Adrenal gland (tissue), 12 donors: ENCODE results near the gene NUP188. TPM values are rescaled to one million over a fixed set of nuclear protein-coding genes. Genes with fewer than 3 reads are reported as not detected.
A peak's percentile ranks its signal among the peaks of the same experiment; 100 is the strongest.

Experiments
- DNase-seq, 7 donors: peaks; one replicate each; pipeline ENCODE4 v3.0.0-alpha.2; 2019 to 2020
- H3K27ac ChIP-seq, 5 donors: fragments of 200-600 bp; sonication (generic) in 4 of 5; 1 replicate in 3 of 5; 2 replicates in 2 of 5; pipeline versions ENCODE4 v1.5.1 to v1.8.0; 2016 to 2020; ENCODE audit warnings: mild to moderate bottlenecking in 1 of 5
- H3K27me3 ChIP-seq: fragments of 200-600 bp; 2 replicates; pipeline ENCODE4 v1.8.0; 2021
- H3K36me3 ChIP-seq, 2 donors: fragments of 200-600 bp; replicated peaks in 1 of 2; 1 replicate in 1 of 2; 2 replicates in 1 of 2; pipeline versions ENCODE4 v1.5.1 to v1.8.0; 2018 to 2022
- H3K4me1 ChIP-seq, 2 donors: fragments of 200-600 bp; replicated peaks in 1 of 2; 1 replicate in 1 of 2; 2 replicates in 1 of 2; pipeline versions ENCODE4 v1.5.1 to v1.8.0; 2018 to 2021
- H3K4me3 ChIP-seq, 4 donors: fragments of 200-600 bp; sonication (generic) in 3 of 4; one replicate each; pipeline ENCODE4 v1.5.1; 2016 to 2018
- H3K9me3 ChIP-seq, 3 donors: fragments of 200-600 bp; sonication (generic) in 1 of 3; replicated peaks in 1 of 3; 1 replicate in 2 of 3; 2 replicates in 1 of 3; pipeline versions ENCODE4 v1.5.1 to v1.8.0; 2016 to 2021
- POLR2A ChIP-seq, 2 donors: fragments of 450-650 bp; IDR thresholded peaks; one replicate each; pipeline ENCODE4 v1.6.1; 2017; ENCODE audit warnings: antibody characterized with exemption in 2 of 2, mild to moderate bottlenecking in 2 of 2, moderate library complexity in 1 of 2
- WGBS, 4 donors: extraction: QIAGEN DNeasy Blood & Tissue Kit in 2 of 4; methylation state at CpG; one replicate each; pipeline versions ENCODE4 v1.1.5 to v1.1.7; 2013 to 2017; 5-methylcytosine and 5-hydroxymethylcytosine counted together
- intact Hi-C, 2 donors: fragments of 100-400 bp; cut with DNase I; formaldehyde crosslinking; loops; one replicate each; pipeline versions ENCODE4 v1.14.1 to v1.15.0; 2022 to 2023
- polyA plus RNA-seq, 3 donors: library from polyadenylated mRNA; stranded (reverse); fragments of 200-250 nt in 2 of 3; fragments of 350-450 nt in 1 of 3; fragmentation: Illumina TruSeq in 1 of 3; extraction: RNeasy Lipid Tissue Mini Kit (QIAGEN cat#74804) in 1 of 3; gene quantifications; one replicate each; pipeline ENCODE4 v1.2.3, GENCODE V29; 2013 to 2014
- total RNA-seq, 9 donors: library from RNA; depleted of rRNA in 4 of 9; stranded (reverse); fragments of >200 nt in 4 of 9; fragments of 120-200 nt in 1 of 9; fragmentation: NEBNext Ultra II Directional in 1 of 9; extraction: Animal tissue kit (Norgen Biotek cat#: 25700) in 1 of 9; gene quantifications; one replicate each; pipeline versions ENCODE4 v1.1.0 to v1.2.4, GENCODE V29; 2013 to 2023
- TF ChIP-seq, protein P1 (sequence below), 6 experiments: fragments of 450-650 bp in 4 of 6; fragments of 200-600 bp in 2 of 6; sonication (generic) in 1 of 6; IDR thresholded peaks; 1 replicate in 5 of 6; 2 replicates in 1 of 6; pipeline versions ENCODE4 v1.5.1 to v1.8.0; 2016 to 2021; ENCODE audit warnings: antibody characterized with exemption in 6 of 6, mild to moderate bottlenecking in 2 of 6, moderate library complexity in 1 of 6
- donor health status: healthy with polysubstance abuse.
- donor health status: Bipolar disorder and iron deficiency.
- donor health status: DM: yes; HTN: yes; CAD: no.
- donor health status: DM: no; HTN: no; CAD: no.
- donor health status: DM: no; HTN: no; CAD: no.
- donor health status: DM: yes; HTN: yes; CAD: no.

The NUP188 gene
- total and polyA plus RNA-seq, 12 donors: 20.2 to 122 (median 31.8) TPM

DNA sequence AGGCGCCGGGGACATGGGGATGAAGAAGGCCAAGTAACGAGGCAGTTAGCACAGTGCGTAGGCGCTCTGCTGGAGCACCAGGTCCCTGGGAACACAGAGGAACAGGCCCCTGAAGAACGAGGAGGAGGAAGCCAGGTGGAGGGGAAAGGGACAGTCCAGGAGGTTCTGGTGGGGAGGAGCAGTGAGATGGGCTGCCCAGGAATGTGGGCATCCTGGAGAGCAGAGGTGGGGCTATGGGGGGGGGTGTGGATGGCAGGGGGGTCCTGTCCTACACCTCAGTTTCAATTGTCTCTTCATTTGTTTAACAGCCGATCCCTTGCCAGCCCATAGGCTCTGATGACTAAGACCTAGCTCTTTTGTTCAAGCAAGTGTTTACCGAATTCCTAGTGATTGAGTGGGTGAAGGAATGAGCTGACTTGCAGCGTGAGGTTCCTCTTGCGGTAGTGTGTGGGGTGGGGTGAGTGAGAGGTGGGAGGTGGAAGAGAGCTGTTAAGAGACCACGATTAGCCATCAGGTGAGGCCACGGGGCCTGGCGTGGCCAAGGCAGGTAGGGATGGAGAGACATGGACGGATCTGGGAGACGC is 35.1 kb upstream of the NUP188 start:
- no peak for DNase-seq
- no peaks in the 10 kb centered on the region for H3K9me3 ChIP-seq
- H3K4me3 ChIP-seq: no peak overlapping the region
- WGBS, 4 donors: 86 to 90% (median 88%) methylated on average over 15 of the region's 15 CpGs
- TF ChIP-seq, protein P1, sequence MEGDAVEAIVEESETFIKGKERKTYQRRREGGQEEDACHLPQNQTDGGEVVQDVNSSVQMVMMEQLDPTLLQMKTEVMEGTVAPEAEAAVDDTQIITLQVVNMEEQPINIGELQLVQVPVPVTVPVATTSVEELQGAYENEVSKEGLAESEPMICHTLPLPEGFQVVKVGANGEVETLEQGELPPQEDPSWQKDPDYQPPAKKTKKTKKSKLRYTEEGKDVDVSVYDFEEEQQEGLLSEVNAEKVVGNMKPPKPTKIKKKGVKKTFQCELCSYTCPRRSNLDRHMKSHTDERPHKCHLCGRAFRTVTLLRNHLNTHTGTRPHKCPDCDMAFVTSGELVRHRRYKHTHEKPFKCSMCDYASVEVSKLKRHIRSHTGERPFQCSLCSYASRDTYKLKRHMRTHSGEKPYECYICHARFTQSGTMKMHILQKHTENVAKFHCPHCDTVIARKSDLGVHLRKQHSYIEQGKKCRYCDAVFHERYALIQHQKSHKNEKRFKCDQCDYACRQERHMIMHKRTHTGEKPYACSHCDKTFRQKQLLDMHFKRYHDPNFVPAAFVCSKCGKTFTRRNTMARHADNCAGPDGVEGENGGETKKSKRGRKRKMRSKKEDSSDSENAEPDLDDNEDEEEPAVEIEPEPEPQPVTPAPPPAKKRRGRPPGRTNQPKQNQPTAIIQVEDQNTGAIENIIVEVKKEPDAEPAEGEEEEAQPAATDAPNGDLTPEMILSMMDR (IDR thresholded peaks at IDR 0.05): no peak
- no peak for TF ChIP-seq POLR2A (IDR thresholded peaks at IDR 0.05)
- peaks cover 0 to 33% of the 10 kb centered on the region in 2 donors for H3K36me3 ChIP-seq
- intact Hi-C loops: no loop called here
- H3K27me3 ChIP-seq: no peaks in the 10 kb centered on the region
- H3K27ac ChIP-seq: peak overlapping the region in 2 of 5 donors; percentile 48 to 55
- peaks cover 25 to 43% of the 10 kb centered on the region in 2 donors for H3K4me1 ChIP-seq

DNA sequence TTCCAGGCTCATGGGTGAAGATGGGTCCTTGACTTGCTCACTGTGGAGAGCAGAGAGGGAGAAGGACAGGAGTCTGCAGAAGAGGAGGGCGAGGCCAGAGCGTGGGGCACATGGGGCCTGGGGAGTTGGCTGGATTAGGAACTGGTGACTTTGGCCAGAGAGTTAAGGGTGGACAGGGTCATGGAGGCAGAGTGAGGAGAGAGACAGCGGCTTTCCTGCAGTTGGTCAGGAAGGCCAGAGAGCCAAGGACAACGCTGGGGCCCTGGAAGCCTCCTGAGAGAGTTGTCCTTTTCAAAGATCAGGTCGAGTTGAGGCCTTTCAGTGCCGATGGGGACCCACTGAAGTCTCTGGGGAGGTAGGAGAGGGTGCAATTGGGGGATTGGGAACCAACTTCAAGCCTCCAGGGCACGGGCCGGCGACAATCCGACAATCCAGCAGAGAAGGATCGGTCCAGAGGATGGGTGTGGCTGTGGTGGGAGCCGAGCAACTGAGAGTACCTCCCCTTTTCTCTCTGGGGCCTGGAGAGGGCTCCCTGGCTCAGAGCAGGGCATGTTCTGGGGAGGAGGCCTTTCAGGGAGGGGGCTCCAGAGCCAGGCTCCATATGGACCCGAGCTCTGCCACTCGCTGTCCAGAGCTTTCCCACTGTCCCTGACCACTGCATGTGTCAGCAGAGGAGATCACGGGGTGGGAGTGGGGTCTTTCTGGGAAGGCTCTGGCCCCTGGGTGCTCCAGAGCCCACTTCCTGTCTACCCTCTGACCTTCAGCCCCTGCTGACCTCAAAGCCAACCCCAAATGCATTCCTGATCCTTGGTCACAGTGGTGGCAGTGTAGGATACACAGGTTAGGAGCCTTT is 34.2 kb upstream of the NUP188 start:
- H3K9me3 ChIP-seq: no peaks in the 10 kb centered on the region
- intact Hi-C loops: no loop called here
- WGBS, 4 donors: 65 to 74% (median 67%) methylated on average over 14 to 15 of the region's 15 CpGs
- H3K4me1 ChIP-seq: peaks cover 25 to 44% of the 10 kb centered on the region in 2 donors
- H3K4me3 ChIP-seq: no peak overlapping the region
- TF ChIP-seq, protein P1 (IDR thresholded peaks at IDR 0.05): no peak
- TF ChIP-seq POLR2A (IDR thresholded peaks at IDR 0.05): no peak
- peak overlapping the region in 2 of 5 donors; percentile 45 to 48 for H3K27ac ChIP-seq
- no peaks in the 10 kb centered on the region for H3K27me3 ChIP-seq
- peaks cover 0 to 30% of the 10 kb centered on the region in 2 donors for H3K36me3 ChIP-seq
- DNase-seq: no peak

DNA sequence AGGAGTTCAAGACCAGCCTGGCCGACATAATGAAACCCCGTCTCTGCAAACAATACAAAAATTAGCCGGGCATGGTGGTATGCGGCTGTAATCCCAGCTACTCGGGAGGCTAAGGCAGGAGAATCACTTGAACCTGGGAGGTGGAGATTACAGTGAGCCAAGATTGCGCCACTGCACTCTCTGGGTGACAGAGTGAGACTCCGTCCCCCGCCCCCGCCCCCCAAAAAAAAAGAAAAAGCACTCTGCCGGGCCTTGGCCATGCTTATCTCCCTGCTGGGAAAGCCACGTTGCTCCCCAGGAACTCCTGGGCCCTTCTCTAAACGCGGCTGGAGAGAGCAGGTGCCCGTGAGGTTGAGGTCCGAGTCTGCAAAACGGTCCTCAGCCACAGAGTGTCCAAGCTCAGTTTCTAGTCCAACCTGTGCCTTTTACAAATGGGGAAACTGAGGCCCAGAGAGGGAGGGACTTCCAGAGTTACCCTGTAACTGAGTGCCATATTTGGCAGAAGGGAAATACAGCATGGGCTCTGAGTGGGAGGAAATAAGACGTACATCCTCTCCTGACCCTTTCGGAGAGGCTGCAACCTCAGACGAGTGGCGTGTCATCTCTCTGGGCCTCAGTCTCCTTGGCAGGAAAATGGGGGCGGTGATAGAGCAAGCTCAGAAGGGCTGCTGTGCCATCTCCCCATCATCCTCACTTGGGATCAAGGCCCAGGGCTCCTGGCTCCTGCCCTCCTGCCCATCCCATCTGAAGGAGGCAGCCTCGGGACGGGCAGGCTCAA is 33.3 kb upstream of the NUP188 start:
- H3K4me1 ChIP-seq: peaks cover 25 to 47% of the 10 kb centered on the region in 2 donors
- DNase-seq: no peak
- intact Hi-C loops: no loop called here
- no peak overlapping the region for H3K4me3 ChIP-seq
- peaks cover 0 to 20% of the 10 kb centered on the region in 2 donors for H3K36me3 ChIP-seq
- TF ChIP-seq, protein P1 (IDR thresholded peaks at IDR 0.05): no peak
- TF ChIP-seq POLR2A (IDR thresholded peaks at IDR 0.05): no peak
- peak overlapping the region in 1 of 5 donors; percentile 45 for H3K27ac ChIP-seq
- H3K27me3 ChIP-seq: no peaks in the 10 kb centered on the region
- no peaks in the 10 kb centered on the region for H3K9me3 ChIP-seq
- WGBS, 4 donors: 77 to 82% (median 80%) methylated on average over 17 to 23 of the region's 23 CpGs

DNA sequence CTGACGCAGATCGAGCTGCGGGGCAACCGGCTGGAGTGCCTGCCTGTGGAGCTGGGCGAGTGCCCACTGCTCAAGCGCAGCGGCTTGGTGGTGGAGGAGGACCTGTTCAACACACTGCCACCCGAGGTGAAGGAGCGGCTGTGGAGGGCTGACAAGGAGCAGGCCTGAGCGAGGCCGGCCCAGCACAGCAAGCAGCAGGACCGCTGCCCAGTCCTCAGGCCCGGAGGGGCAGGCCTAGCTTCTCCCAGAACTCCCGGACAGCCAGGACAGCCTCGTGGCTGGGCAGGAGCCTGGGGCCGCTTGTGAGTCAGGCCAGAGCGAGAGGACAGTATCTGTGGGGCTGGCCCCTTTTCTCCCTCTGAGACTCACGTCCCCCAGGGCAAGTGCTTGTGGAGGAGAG is 31.3 kb upstream of the NUP188 start:
- peak in 2 of 7 donors; percentile 39 to 44 for DNase-seq
- Histone ChIP-seq H3K27ac (peak overlapping the region in 4 of 5 donors; percentile 68 to 89 (median 80)), H3K9me3 (no peaks in the 10 kb centered on the region), H3K4me3 (no peak overlapping the region), H3K36me3 (peaks cover 0 to 13% of the 10 kb centered on the region in 2 donors), H3K27me3 (no peaks in the 10 kb centered on the region), H3K4me1 (peaks cover 44 to 64% of the 10 kb centered on the region in 2 donors)
- intact Hi-C loops: loop anchor here in 1 of 2 donors (5.0 kb wide), 1 partner anchor 34 kb away; the partner anchor contains the start of genes KYAT1 and LRRC8A
- WGBS, 4 donors: 75 to 88% (median 83%) methylated on average over 8 to 18 of the region's 18 CpGs
- no peak for TF ChIP-seq POLR2A (IDR thresholded peaks at IDR 0.05)
- TF ChIP-seq, protein P1 (IDR thresholded peaks at IDR 0.05): no peak
